A549 (cell line): ENCODE results near the gene NAV3. TPM values are rescaled to one million over a fixed set of nuclear protein-coding genes. Genes with fewer than 3 reads are reported as not detected.

Experiments used
- ATAC-seq, 2 experiments: fragments of 200-7000 bp in 1 of 2; fragments of >200 bp in 1 of 2; cut with Nextera tagmentation in 1 of 2; cut with Tn5 transposase in 1 of 2; 3 replicates each; pipeline versions ENCODE4 v1.8.0 to v1.9.1; 2018 to 2020; ENCODE audit warnings: mild to moderate bottlenecking in 1 of 2, moderate library complexity in 1 of 2
- CTCF ChIA-PET: fragments of 300-600 bp; sonication (Branson Sonifier 250); formaldehyde crosslinking; extraction: SDS; loops from one replicate; lab custom pipeline; 2021; ENCODE audit warnings: antibody characterized with exemption, inconsistent platforms; lab: Yijun Ruan, JAX
- POLR2A ChIA-PET: fragments of 350-600 bp; formaldehyde crosslinking; extraction: SDS; loops from one replicate; lab custom pipeline; 2021; ENCODE audit warnings: antibody characterized with exemption, inconsistent platforms; lab: Yijun Ruan, JAX
- DNase-seq, 2 experiments: peaks; one replicate each; pipeline versions ENCODE4 v3.0.0 to v3.0.0-alpha.2; 2011 to 2016; ENCODE audit warnings: low read depth in 1 of 2, low spot score in 1 of 2
- FAIRE-seq: peaks from 2 replicates; lab custom pipeline; 2011; peaks lifted over from hg19 to GRCh38; lab: Jason Lieb, UNC
- H3K27ac ChIP-seq, 2 experiments: fragments of >200 bp; sonication (Bioruptor Twin); formaldehyde crosslinking; 3 replicates each; pipeline ENCODE4 v1.5.1; 2016 to 2017
- H3K4me1 ChIP-seq: fragments of >200 bp; sonication (Bioruptor Twin); formaldehyde crosslinking; 3 replicates; pipeline ENCODE4 v1.6.1; 2016
- H3K4me2 ChIP-seq: fragments of >200 bp; sonication (Bioruptor Twin); formaldehyde crosslinking; 3 replicates; pipeline ENCODE4 v1.6.1; 2016
- H3K4me3 ChIP-seq: fragments of >200 bp; sonication (Bioruptor Twin); formaldehyde crosslinking; 3 replicates; pipeline ENCODE4 v1.5.1; 2016
- H3K9me3 ChIP-seq: fragments of >200 bp; sonication (Bioruptor Twin); formaldehyde crosslinking; 3 replicates; pipeline ENCODE4 v1.6.1; 2016
- BHLHE40 ChIP-seq: IDR thresholded peaks from 2 replicates; pipeline ENCODE4 v1.6.1; 2012; ENCODE audit warnings: low read depth, low read length, inconsistent platforms
- CBX2 ChIP-seq: fragments of 200-600 bp; sonication (generic); IDR thresholded peaks from 2 replicates; pipeline ENCODE4 v1.6.1; 2016; ENCODE audit warnings: low read depth, mild to moderate bottlenecking, borderline replicate concordance
- CHD4 ChIP-seq: fragments of 200-600 bp; sonication (generic); IDR thresholded peaks from 2 replicates; pipeline ENCODE4 v1.6.1; 2016; ENCODE audit warnings: antibody characterized with exemption, mild to moderate bottlenecking, borderline replicate concordance
- CTCF ChIP-seq: fragments of >200 bp; sonication (Bioruptor Twin); formaldehyde crosslinking; IDR thresholded peaks from 3 replicates; pipeline ENCODE4 v1.5.1; 2016
- ELK1 ChIP-seq: fragments of 150-350 bp; IDR thresholded peaks from 2 replicates; pipeline ENCODE4 v1.6.1; 2014; ENCODE audit warnings: low read depth, mild to moderate bottlenecking, low read length
- EP300 ChIP-seq, 2 experiments: fragments of >200 bp; sonication (Bioruptor Twin); formaldehyde crosslinking; IDR thresholded peaks; 2 replicates in 1 of 2; 3 replicates in 1 of 2; pipeline ENCODE4 v1.6.1; 2016 to 2017
- HOXB13 ChIP-seq: fragments of 250-450 bp; sonication (Bioruptor Pico); IDR thresholded peaks from 2 replicates; pipeline ENCODE4 v1.5.0; 2020; ENCODE audit warnings: low read depth, mild to moderate bottlenecking, moderate library complexity
- KDM1A ChIP-seq: fragments of 200-600 bp; sonication (generic); IDR thresholded peaks from 2 replicates; pipeline ENCODE4 v1.6.1; 2016; ENCODE audit warnings: low read depth, mild to moderate bottlenecking
- PHF8 ChIP-seq: fragments of 200-600 bp; sonication (generic); IDR thresholded peaks from 2 replicates; pipeline ENCODE4 v1.6.1; 2016; ENCODE audit warnings: low read depth, mild to moderate bottlenecking, antibody characterized with exemption, moderate library complexity, borderline replicate concordance
- POLR2A ChIP-seq: IDR thresholded peaks from 2 replicates; pipeline ENCODE4 v1.6.1; 2012; ENCODE audit warnings: mild to moderate bottlenecking, low read length
- POLR2AphosphoS2 ChIP-seq: conservative IDR thresholded peaks from 2 replicates; pipeline ENCODE4 v1.6.1; 2012; ENCODE audit warnings: low read length, improper control_type of control experiment, inconsistent platforms
- REST ChIP-seq: fragments of 200-600 bp; sonication (generic); IDR thresholded peaks from 2 replicates; pipeline ENCODE4 v1.6.1; 2016; ENCODE audit warnings: antibody characterized with exemption, mild to moderate bottlenecking, moderate library complexity
- RNF2 ChIP-seq: fragments of 200-600 bp; sonication (generic); IDR thresholded peaks from 2 replicates; pipeline ENCODE4 v1.6.1; 2016; ENCODE audit warnings: low read depth, mild to moderate bottlenecking, antibody characterized with exemption, moderate library complexity, borderline replicate concordance
- SREBF2 ChIP-seq: fragments of 450-650 bp; IDR thresholded peaks from 2 replicates; pipeline ENCODE4 v1.6.1; 2014; ENCODE audit warnings: mild to moderate bottlenecking, moderate library complexity
- TFCP2L1 ChIP-seq: fragments of 250-450 bp; sonication (Bioruptor Pico); IDR thresholded peaks from 2 replicates; pipeline ENCODE4 v1.5.0; 2021; ENCODE audit warnings: mild to moderate bottlenecking
- ZSCAN20 ChIP-seq: fragments of 250-450 bp; sonication (Bioruptor Pico); IDR thresholded peaks from 2 replicates; pipeline ENCODE4 v1.8.0; 2022; ENCODE audit warnings: mild to moderate bottlenecking, moderate library complexity
- WGBS: methylation state at CpG from one replicate; pipeline ENCODE4 v1.1.6; 2017; ENCODE audit errors: missing lambda C conversion rate; 5-methylcytosine and 5-hydroxymethylcytosine counted together
- polyA plus RNA-seq, 4 experiments: library from polyadenylated mRNA; depleted of rRNA in 3 of 4; stranded (reverse); fragments of >200 nt; fragmentation: RNase III in 1 of 4; extraction: RNeasy Plus Mini Kit Qiagen cat#74134 plus additional on column Dnase treatment in 1 of 4; gene quantifications; 2 replicates in 3 of 4; 3 replicates in 1 of 4; pipeline ENCODE4 v1.2.3, GENCODE V29; 2011 to 2017

Gene NAV3
- polyA plus RNA-seq, 2 of the 4 experiments (the other 2 are of a cell fraction), result 8.6 to 9.7 TPM

GRCh38 chr12:78085542-78086182 lies 255.0 kb downstream of the NAV3 start:
- ChIA-PET CTCF (no interaction called here), POLR2A (no interaction called here)
- no peak for TF ChIP-seq POLR2A
- no peak for TF ChIP-seq CBX2
- no peak for TF ChIP-seq KDM1A
- TF ChIP-seq POLR2AphosphoS2, result no peak
- no peak for TF ChIP-seq RNF2
- H3K4me1 ChIP-seq, result no peaks in the 10 kb centered on the region
- no peaks in the 10 kb centered on the region for H3K9me3 ChIP-seq
- H3K4me3 ChIP-seq, result no peak overlapping the region
- DNase-seq (no peak), ATAC-seq (no peak), FAIRE-seq (no peak)
- 83% methylated on average over 4 of the region's 4 CpGs for WGBS
- no peak overlapping the region for H3K4me2 ChIP-seq
- no peak overlapping the region for H3K27ac ChIP-seq

- CTCF ChIA-PET, result interaction anchor here (0.8 kb wide), 1 partner anchor 34 kb away, joined by 3 read pairs; no protein-coding TSS in a partner anchor
- no peak overlapping the region for H3K27ac ChIP-seq
Observed at GRCh38 chr12:78086553-78087362, 256.1 kb downstream of the NAV3 start.

More at GRCh38 chr12:78086553-78087362, 256.1 kb downstream of the NAV3 start:
- POLR2A ChIA-PET, result no interaction called here
- FAIRE-seq, result no peak
- ATAC-seq, result peak in 1 of 2 experiments; percentile 53; a peak in 1 of 6 replicates
- no peak for TF ChIP-seq REST
- TF ChIP-seq SREBF2, result no peak
- TF ChIP-seq EP300 (IDR thresholded peaks at IDR 0.05), result no peak
- no peak for TF ChIP-seq ZSCAN20 (CRISPR knock-in tag)
- TF ChIP-seq ELK1, result no peak
- no peak for TF ChIP-seq PHF8
- TF ChIP-seq CHD4, result no peak
- no peak for TF ChIP-seq TFCP2L1 (CRISPR knock-in tag)
- TF ChIP-seq RNF2, result no peak
- no peak for TF ChIP-seq HOXB13 (CRISPR knock-in tag)
- TF ChIP-seq KDM1A, result no peak
- TF ChIP-seq BHLHE40, result no peak
- TF ChIP-seq CTCF, result no peak
- no peak overlapping the region for H3K4me3 ChIP-seq
- DNase-seq, result peak in 1 of 2 experiments; percentile 1
- H3K4me2 ChIP-seq, result no peak overlapping the region
- H3K4me1 ChIP-seq, result no peaks in the 10 kb centered on the region
- no peaks in the 10 kb centered on the region for H3K9me3 ChIP-seq
